DMS153 treated with DMSO at 0.1 percent for 48 hours (cell line): Measurements from ENCODE around the gene KRT15.
A peak's percentile ranks its signal among the peaks of the same experiment; 100 is the strongest.

Experiments
- DNase-seq: peaks from one replicate; lab custom pipeline; 2025; ENCODE audit not compliant: unreplicated experiment; lab: John Stamatoyannopoulos, UW

KRT15 gene

GRCh38 chr17:41518789-41519449, at the start of gene KRT15:
Gene KRT15 (minus strand): TSS chr17:41518890. CDS start chr17:41518827, 63 bp downstream.
- DNase-seq = peak; percentile 35

- DNase-seq = no peak
Observed at GRCh38 chr17:41567317-41567716, 48.6 kb upstream of the KRT15 start.

- DNase-seq = no peak
Observed at GRCh38 chr17:41565338-41565737, 46.6 kb upstream of the KRT15 start.

- DNase-seq = no peak
Observed at GRCh38 chr17:41563607-41564170, 45.0 kb upstream of the KRT15 start.

- DNase-seq = no peak
Observed at GRCh38 chr17:41561554-41561953, 42.9 kb upstream of the KRT15 start.

GRCh38 chr17:41559548-41559947, 40.9 kb upstream of the KRT15 start:
- no peak for DNase-seq

GRCh38 chr17:41556931-41557330, 38.2 kb upstream of the KRT15 start:
- no peak for DNase-seq

GRCh38 chr17:41556306-41556705, 37.6 kb upstream of the KRT15 start:
- DNase-seq = no peak

- no peak for DNase-seq
Observed at GRCh38 chr17:41555105-41555887, 36.6 kb upstream of the KRT15 start.

- no peak for DNase-seq
Observed at GRCh38 chr17:41553987-41554680, 35.4 kb upstream of the KRT15 start.

GRCh38 chr17:41553176-41553575, 34.5 kb upstream of the KRT15 start:
- no peak for DNase-seq

- DNase-seq = no peak
Observed at GRCh38 chr17:41552455-41552854, 33.8 kb upstream of the KRT15 start.

GRCh38 chr17:41551365-41551764, 32.7 kb upstream of the KRT15 start:
- no peak for DNase-seq

- no peak for DNase-seq
Observed at GRCh38 chr17:41549596-41550039, 30.9 kb upstream of the KRT15 start.

- DNase-seq = peak; percentile 90
Observed at GRCh38 chr17:41548844-41549595, 30.3 kb upstream of the KRT15 start.

- peak; percentile 30 for DNase-seq
Observed at GRCh38 chr17:41547921-41548843, 29.5 kb upstream of the KRT15 start.

- no peak for DNase-seq
Observed at GRCh38 chr17:41547378-41547841, 28.7 kb upstream of the KRT15 start.

GRCh38 chr17:41546819-41547218, 28.1 kb upstream of the KRT15 start:
- DNase-seq = no peak

GRCh38 chr17:41545829-41546410, 27.2 kb upstream of the KRT15 start:
- DNase-seq = no peak
